KOPT-K1 (cell line): ENCODE data around the gene NINJ1.
A peak's percentile ranks its signal among the peaks of the same experiment; 100 is the strongest.
"Not testable (repeated sequence)": the region's sequence is repeated elsewhere in the genome, so short reads cannot be mapped to it uniquely, and the experiment has no call there.

Experiments used
- H3K27ac ChIP-seq: fragments of 200-600 bp; sonication (generic); 2 replicates; pipeline ENCODE4 v1.5.1; 2016; ENCODE audit warnings: antibody characterized with exemption, mild to moderate bottlenecking, low read depth, low read length; ENCODE audit not compliant: poor library complexity, severe bottlenecking
- H3K36me3 ChIP-seq: fragments of 200-600 bp; sonication (generic); 2 replicates; pipeline ENCODE4 v1.5.1; 2017; ENCODE audit warnings: antibody characterized with exemption, mild to moderate bottlenecking, low read length, moderate library complexity; ENCODE audit not compliant: insufficient read depth
- H3K9me3 ChIP-seq: fragments of 200-600 bp; sonication (generic); 2 replicates; pipeline ENCODE4 v1.5.1; 2017; ENCODE audit warnings: antibody characterized with exemption, low read length, mild to moderate bottlenecking; ENCODE audit not compliant: insufficient read depth, poor library complexity, severe bottlenecking

NINJ1 gene

GRCh38 chr9:93111001-93111370, 23.1 kb downstream of the NINJ1 start:
- Histone ChIP-seq H3K27ac (no peak overlapping the region), H3K9me3 (no peaks in the 10 kb centered on the region), H3K36me3 (peaks cover 4% of the 10 kb centered on the region; the same call in 1 of the 2 replicates)

GRCh38 chr9:93110311-93110855, 23.7 kb downstream of the NINJ1 start:
- H3K27ac ChIP-seq: no peak overlapping the region
- peaks cover 4% of the 10 kb centered on the region; the same call in 1 of the 2 replicates for H3K36me3 ChIP-seq
- no peaks in the 10 kb centered on the region for H3K9me3 ChIP-seq

GRCh38 chr9:93108291-93109041, 25.6 kb downstream of the NINJ1 start:
- no peak overlapping the region for H3K27ac ChIP-seq
- peaks cover 10% of the 10 kb centered on the region for H3K9me3 ChIP-seq
- peaks cover 4% of the 10 kb centered on the region; the same call in 1 of the 2 replicates for H3K36me3 ChIP-seq

GRCh38 chr9:93107825-93108161, 26.3 kb downstream of the NINJ1 start:
- peaks cover 16% of the 10 kb centered on the region for H3K9me3 ChIP-seq
- peaks cover 4% of the 10 kb centered on the region; the same call in 1 of the 2 replicates for H3K36me3 ChIP-seq
- no peak overlapping the region for H3K27ac ChIP-seq

GRCh38 chr9:93107151-93107824, 26.8 kb downstream of the NINJ1 start:
- H3K9me3 ChIP-seq: peaks cover 16% of the 10 kb centered on the region
- H3K36me3 ChIP-seq: peaks cover 4% of the 10 kb centered on the region; the same call in 1 of the 2 replicates
- H3K27ac ChIP-seq: no peak overlapping the region

- Histone ChIP-seq H3K36me3 (peaks cover 4% of the 10 kb centered on the region; the same call in 1 of the 2 replicates), H3K9me3 (peaks cover 16% of the 10 kb centered on the region), H3K27ac (no peak overlapping the region)
These were observed 28.4 kb downstream of the NINJ1 start for GRCh38 chr9:93105620-93106019.

GRCh38 chr9:93101086-93101485, 33.0 kb downstream of the NINJ1 start:
- H3K27ac ChIP-seq, H3K36me3 ChIP-seq: not testable (repeated sequence)
- H3K9me3 ChIP-seq: peaks cover 16% of the 10 kb centered on the region

- H3K36me3 ChIP-seq: no peaks in the 10 kb centered on the region
- no peak overlapping the region for H3K27ac ChIP-seq
- H3K9me3 ChIP-seq: peaks cover 16% of the 10 kb centered on the region
These were observed 33.8 kb downstream of the NINJ1 start for GRCh38 chr9:93100276-93100636.

GRCh38 chr9:93099551-93100275, 34.3 kb downstream of the NINJ1 start:
- Histone ChIP-seq H3K36me3 (no peaks in the 10 kb centered on the region), H3K27ac (no peak overlapping the region), H3K9me3 (peaks cover 16% of the 10 kb centered on the region)

- H3K36me3 ChIP-seq: no peaks in the 10 kb centered on the region
- peak overlapping the region; percentile 21 for H3K27ac ChIP-seq
- peaks cover 5% of the 10 kb centered on the region for H3K9me3 ChIP-seq
These were observed 35.7 kb downstream of the NINJ1 start for GRCh38 chr9:93098236-93098946.

GRCh38 chr9:93097511-93098201, 36.4 kb downstream of the NINJ1 start:
- no peaks in the 10 kb centered on the region for H3K36me3 ChIP-seq
- peak overlapping the region; percentile 66 for H3K27ac ChIP-seq
- H3K9me3 ChIP-seq: no peaks in the 10 kb centered on the region

GRCh38 chr9:93096811-93097382, 37.2 kb downstream of the NINJ1 start:
- peak overlapping the region; percentile 66 for H3K27ac ChIP-seq
- H3K36me3 ChIP-seq: no peaks in the 10 kb centered on the region
- no peaks in the 10 kb centered on the region for H3K9me3 ChIP-seq

GRCh38 chr9:93096131-93096802, 37.8 kb downstream of the NINJ1 start, which contains the start of gene CARD19:
CARD19 (plus strand) TSS chr9:93096217; CDS start chr9:93096346, 129 bp downstream.
- Histone ChIP-seq H3K9me3 (no peaks in the 10 kb centered on the region), H3K36me3 (no peaks in the 10 kb centered on the region), H3K27ac (peak within 1 kb of the TSS; percentile 99)
